Measurements from ENCODE around the gene LCN6.
"Not testable (repeated sequence)": the region's sequence is repeated elsewhere in the genome, so short reads cannot be mapped to it uniquely, and the experiment has no call there.

Gene LCN6

GRCh38 chr9:136789523-136789937 is 41.2 kb upstream of the LCN6 start:
- Histone ChIP-seq H3K9me3 (replicated peaks; ENCODE audit: low read length) (no peaks in the 10 kb centered on the region), H3K27me3 (ENCODE audit: control insufficient read depth, insufficient read depth, low read length) (peaks cover 8% of the 10 kb centered on the region)

GRCh38 chr9:136788644-136789522 is 40.6 kb upstream of the LCN6 start:
- H3K9me3 ChIP-seq (replicated peaks; ENCODE audit: low read length); H3K4me2 ChIP-seq (ENCODE audit: low read length); H3K4me3 ChIP-seq (ENCODE audit: low read length); H3K9ac ChIP-seq (ENCODE audit: low read depth, low read length); H3K27me3 ChIP-seq (ENCODE audit: control insufficient read depth, insufficient read depth, low read length); H3K36me3 ChIP-seq (ENCODE audit: insufficient read depth, low read length): not testable (repeated sequence)
- H3K4me1 ChIP-seq (ENCODE audit: control insufficient read depth, insufficient read depth, low read length), result peaks cover 12% of the 10 kb centered on the region

More at GRCh38 chr9:136789523-136789937, 41.2 kb upstream of the LCN6 start:
- H3K4me2 ChIP-seq (ENCODE audit: low read length), result no peak overlapping the region
- no peaks in the 10 kb centered on the region for H3K36me3 ChIP-seq (ENCODE audit: insufficient read depth, low read length)
- H3K9ac ChIP-seq (ENCODE audit: low read depth, low read length), result no peak overlapping the region
- peaks cover 12% of the 10 kb centered on the region for H3K4me1 ChIP-seq (ENCODE audit: control insufficient read depth, insufficient read depth, low read length)
- no peak overlapping the region for H3K4me3 ChIP-seq (ENCODE audit: low read length)

- no peaks in the 10 kb centered on the region for H3K9me3 ChIP-seq (replicated peaks; ENCODE audit: low read length)
- H3K4me3 ChIP-seq (ENCODE audit: low read length), result no peak overlapping the region
- no peaks in the 10 kb centered on the region for H3K36me3 ChIP-seq (ENCODE audit: insufficient read depth, low read length)
- no peak overlapping the region for H3K9ac ChIP-seq (ENCODE audit: low read depth, low read length)
- peaks cover 8% of the 10 kb centered on the region for H3K27me3 ChIP-seq (ENCODE audit: control insufficient read depth, insufficient read depth, low read length)
- H3K4me1 ChIP-seq (ENCODE audit: control insufficient read depth, insufficient read depth, low read length), result peaks cover 12% of the 10 kb centered on the region
- peak overlapping the region; percentile 28 for H3K4me2 ChIP-seq (ENCODE audit: low read length)
Measured at GRCh38 chr9:136787690-136788400, 39.5 kb upstream of the LCN6 start.

- not testable (repeated sequence) for H3K4me3 ChIP-seq (ENCODE audit: low read length); H3K36me3 ChIP-seq (ENCODE audit: insufficient read depth, low read length); H3K9ac ChIP-seq (ENCODE audit: low read depth, low read length); H3K4me1 ChIP-seq (ENCODE audit: control insufficient read depth, insufficient read depth, low read length); H3K9me3 ChIP-seq (replicated peaks; ENCODE audit: low read length); H3K4me2 ChIP-seq (ENCODE audit: low read length)
- peaks cover 11% of the 10 kb centered on the region for H3K27me3 ChIP-seq (ENCODE audit: control insufficient read depth, insufficient read depth, low read length)
Measured at GRCh38 chr9:136786983-136787382, 38.7 kb upstream of the LCN6 start.

GRCh38 chr9:136786451-136786850 is 38.1 kb upstream of the LCN6 start:
- peaks cover 11% of the 10 kb centered on the region for H3K27me3 ChIP-seq (ENCODE audit: control insufficient read depth, insufficient read depth, low read length)
- H3K9ac ChIP-seq (ENCODE audit: low read depth, low read length), result no peak overlapping the region
- peaks cover 7% of the 10 kb centered on the region for H3K4me1 ChIP-seq (ENCODE audit: control insufficient read depth, insufficient read depth, low read length)
- no peak overlapping the region for H3K4me2 ChIP-seq (ENCODE audit: low read length)
- no peak overlapping the region for H3K4me3 ChIP-seq (ENCODE audit: low read length)
- no peaks in the 10 kb centered on the region for H3K36me3 ChIP-seq (ENCODE audit: insufficient read depth, low read length)
- no peaks in the 10 kb centered on the region for H3K9me3 ChIP-seq (replicated peaks; ENCODE audit: low read length)

GRCh38 chr9:136785565-136786355 is 37.4 kb upstream of the LCN6 start:
- H3K4me3 ChIP-seq (ENCODE audit: low read length); H3K4me1 ChIP-seq (ENCODE audit: control insufficient read depth, insufficient read depth, low read length); H3K9me3 ChIP-seq (replicated peaks; ENCODE audit: low read length); H3K36me3 ChIP-seq (ENCODE audit: insufficient read depth, low read length); H3K9ac ChIP-seq (ENCODE audit: low read depth, low read length); H3K4me2 ChIP-seq (ENCODE audit: low read length): not testable (repeated sequence)
- peaks cover 16% of the 10 kb centered on the region for H3K27me3 ChIP-seq (ENCODE audit: control insufficient read depth, insufficient read depth, low read length)

- H3K36me3 ChIP-seq (ENCODE audit: insufficient read depth, low read length), result no peaks in the 10 kb centered on the region
- peaks cover under 1% of the 10 kb centered on the region for H3K4me1 ChIP-seq (ENCODE audit: control insufficient read depth, insufficient read depth, low read length)
- H3K4me3 ChIP-seq (ENCODE audit: low read length), result no peak overlapping the region
Measured at GRCh38 chr9:136784997-136785361, 36.7 kb upstream of the LCN6 start.

GRCh38 chr9:136784249-136784996 is 36.1 kb upstream of the LCN6 start:
- Histone ChIP-seq H3K4me2 (ENCODE audit: low read length) (no peak overlapping the region), H3K36me3 (ENCODE audit: insufficient read depth, low read length) (no peaks in the 10 kb centered on the region), H3K4me1 (ENCODE audit: control insufficient read depth, insufficient read depth, low read length) (no peaks in the 10 kb centered on the region), H3K27me3 (ENCODE audit: control insufficient read depth, insufficient read depth, low read length) (peaks cover 29% of the 10 kb centered on the region), H3K9me3 (replicated peaks; ENCODE audit: low read length) (no peaks in the 10 kb centered on the region), H3K9ac (ENCODE audit: low read depth, low read length) (no peak overlapping the region), H3K4me3 (ENCODE audit: low read length) (no peak overlapping the region)

More at GRCh38 chr9:136784997-136785361, 36.7 kb upstream of the LCN6 start:
- Histone ChIP-seq H3K9me3 (replicated peaks; ENCODE audit: low read length) (no peaks in the 10 kb centered on the region), H3K27me3 (ENCODE audit: control insufficient read depth, insufficient read depth, low read length) (peaks cover 23% of the 10 kb centered on the region), H3K9ac (ENCODE audit: low read depth, low read length) (no peak overlapping the region), H3K4me2 (ENCODE audit: low read length) (no peak overlapping the region)

- no peaks in the 10 kb centered on the region for H3K9me3 ChIP-seq (replicated peaks; ENCODE audit: low read length)
- H3K4me1 ChIP-seq (ENCODE audit: control insufficient read depth, insufficient read depth, low read length), result no peaks in the 10 kb centered on the region
- no peak overlapping the region for H3K9ac ChIP-seq (ENCODE audit: low read depth, low read length)
- H3K4me2 ChIP-seq (ENCODE audit: low read length), result no peak overlapping the region
- H3K36me3 ChIP-seq (ENCODE audit: insufficient read depth, low read length), result no peaks in the 10 kb centered on the region
- H3K4me3 ChIP-seq (ENCODE audit: low read length), result no peak overlapping the region
- peaks cover 48% of the 10 kb centered on the region for H3K27me3 ChIP-seq (ENCODE audit: control insufficient read depth, insufficient read depth, low read length)
Measured at GRCh38 chr9:136782452-136782851, 34.1 kb upstream of the LCN6 start.

- Histone ChIP-seq H3K9me3 (replicated peaks; ENCODE audit: low read length) (no peaks in the 10 kb centered on the region), H3K9ac (ENCODE audit: low read depth, low read length) (no peak overlapping the region), H3K4me1 (ENCODE audit: control insufficient read depth, insufficient read depth, low read length) (no peaks in the 10 kb centered on the region), H3K4me2 (ENCODE audit: low read length) (no peak overlapping the region), H3K36me3 (ENCODE audit: insufficient read depth, low read length) (no peaks in the 10 kb centered on the region), H3K4me3 (ENCODE audit: low read length) (no peak overlapping the region), H3K27me3 (ENCODE audit: control insufficient read depth, insufficient read depth, low read length) (peaks cover 47% of the 10 kb centered on the region)
Measured at GRCh38 chr9:136779808-136780207, 31.5 kb upstream of the LCN6 start.

GRCh38 chr9:136777359-136777758 is 29.0 kb upstream of the LCN6 start:
- no peaks in the 10 kb centered on the region for H3K4me1 ChIP-seq (ENCODE audit: control insufficient read depth, insufficient read depth, low read length)
- H3K4me3 ChIP-seq (ENCODE audit: low read length), result no peak overlapping the region
- no peak overlapping the region for H3K4me2 ChIP-seq (ENCODE audit: low read length)
- H3K36me3 ChIP-seq (ENCODE audit: insufficient read depth, low read length), result no peaks in the 10 kb centered on the region
- H3K9ac ChIP-seq (ENCODE audit: low read depth, low read length), result no peak overlapping the region
- H3K9me3 ChIP-seq (replicated peaks; ENCODE audit: low read length), result peaks cover 2% of the 10 kb centered on the region
- peaks cover 45% of the 10 kb centered on the region for H3K27me3 ChIP-seq (ENCODE audit: control insufficient read depth, insufficient read depth, low read length)
